Measurements from ENCODE around the gene ZNF783.
"Not testable (repeated sequence)": the region's sequence is repeated elsewhere in the genome, so short reads cannot be mapped to it uniquely, and the experiment has no call there.

The ZNF783 gene

DNA sequence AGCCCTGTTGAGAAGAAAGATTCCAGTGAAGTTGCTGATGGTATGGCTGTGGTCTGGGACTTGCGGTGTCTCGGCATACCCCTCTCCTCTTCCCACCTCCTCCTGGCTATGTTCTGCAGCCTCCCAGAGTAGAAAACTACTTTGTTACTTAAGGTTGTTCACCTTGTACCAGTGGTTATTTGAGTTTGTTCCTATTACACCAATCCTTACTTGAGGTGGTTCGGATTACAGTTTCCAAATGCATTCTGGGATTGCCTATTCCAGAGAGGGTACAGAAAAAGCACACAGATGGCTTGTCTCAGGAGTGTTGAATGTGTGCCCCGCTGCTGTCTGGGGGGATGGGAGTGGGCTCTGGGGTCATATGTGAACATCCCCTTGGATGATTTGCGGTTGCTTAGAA is 6.8 kb upstream of the ZNF783 start:
- H3K4me3 ChIP-seq (replicated peaks; ENCODE audit: low read depth, low read length): no peak overlapping the region
- TF ChIP-seq CTCF (IDR thresholded peaks at IDR 0.05; ENCODE audit: insufficient read depth, low read length, poor library complexity, severe bottlenecking): no peak
- H3K36me3 ChIP-seq (ENCODE audit: control insufficient read depth, insufficient read depth, low read length): peaks cover 21% of the 10 kb centered on the region
- H3K27me3 ChIP-seq (replicated peaks; ENCODE audit: control insufficient read depth, insufficient read depth, low read length): no peaks in the 10 kb centered on the region
- no peak for DNase-seq (ENCODE audit: extremely low read depth, insufficient read length)

DNA sequence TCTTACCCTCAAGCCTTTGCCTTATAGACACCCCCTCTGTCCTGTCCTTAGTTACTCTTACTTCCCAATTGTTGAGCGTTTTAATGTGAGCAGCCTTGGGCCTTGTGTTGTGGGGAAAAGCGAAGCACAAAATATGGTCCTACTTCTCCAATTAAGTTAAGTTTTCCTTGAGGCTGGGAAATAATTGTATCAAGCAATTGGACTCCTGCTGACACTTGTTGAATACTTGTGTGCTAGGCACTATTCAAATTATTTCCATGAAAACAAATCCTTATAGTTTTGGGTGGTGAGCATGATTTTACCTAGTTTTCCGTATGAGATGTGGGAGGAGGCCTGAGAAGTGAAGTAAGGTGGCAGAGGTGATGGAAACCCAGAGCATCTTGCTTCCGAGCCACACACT is 5.4 kb upstream of the ZNF783 start:
- no peak for TF ChIP-seq CTCF (IDR thresholded peaks at IDR 0.05; ENCODE audit: insufficient read depth, low read length, poor library complexity, severe bottlenecking)

GRCh38 chr7:149257146-149257545 is 4.8 kb upstream of the ZNF783 start:
- no peak for DNase-seq (ENCODE audit: extremely low read depth, insufficient read length)
- H3K36me3 ChIP-seq (ENCODE audit: control insufficient read depth, insufficient read depth, low read length): peaks cover 16% of the 10 kb centered on the region

More for the DNA sequence above, 5.4 kb upstream of the ZNF783 start:
- no peak for DNase-seq (ENCODE audit: extremely low read depth, insufficient read length)
- H3K36me3 ChIP-seq (ENCODE audit: control insufficient read depth, insufficient read depth, low read length): peaks cover 18% of the 10 kb centered on the region
- no peaks in the 10 kb centered on the region for H3K27me3 ChIP-seq (replicated peaks; ENCODE audit: control insufficient read depth, insufficient read depth, low read length)
- H3K4me3 ChIP-seq (replicated peaks; ENCODE audit: low read depth, low read length): no peak overlapping the region

DNA sequence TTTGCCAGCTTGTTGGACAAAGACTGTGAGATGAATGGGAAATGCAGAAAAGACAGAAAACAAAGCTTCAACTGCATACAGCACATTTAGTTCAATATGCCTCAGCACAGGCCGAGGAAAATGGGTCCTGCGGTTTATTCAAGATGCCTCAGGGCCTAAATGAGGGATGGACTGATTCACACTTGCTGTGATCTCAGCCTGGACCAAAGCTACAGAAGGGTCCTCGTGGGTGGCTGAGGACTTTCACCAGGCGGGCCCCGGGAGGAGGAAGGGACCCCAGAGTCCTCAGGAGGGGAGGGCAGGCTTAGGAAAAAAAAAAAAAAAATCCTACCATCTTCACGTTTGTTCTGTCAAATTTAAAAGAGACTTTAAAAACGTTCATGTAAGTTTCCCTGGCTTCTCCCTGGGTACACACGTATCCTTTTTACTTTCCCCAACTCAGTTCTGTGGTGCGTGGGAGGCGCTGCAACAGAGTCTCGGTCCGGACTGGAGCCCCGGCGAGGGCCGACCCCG is 624 bp upstream of the ZNF783 start:
- Histone ChIP-seq H3K36me3 (ENCODE audit: control insufficient read depth, insufficient read depth, low read length) (peaks cover 2% of the 10 kb centered on the region), H3K27me3 (replicated peaks; ENCODE audit: control insufficient read depth, insufficient read depth, low read length) (no peaks in the 10 kb centered on the region), H3K4me3 (replicated peaks; ENCODE audit: low read depth, low read length) (peak overlapping the region; percentile 63)
- no peak for DNase-seq (ENCODE audit: extremely low read depth, insufficient read length)
- no peak for TF ChIP-seq CTCF (IDR thresholded peaks at IDR 0.05; ENCODE audit: insufficient read depth, low read length, poor library complexity, severe bottlenecking)

More at GRCh38 chr7:149257146-149257545, 4.8 kb upstream of the ZNF783 start:
- Histone ChIP-seq H3K27me3 (replicated peaks; ENCODE audit: control insufficient read depth, insufficient read depth, low read length) (no peaks in the 10 kb centered on the region), H3K4me3 (replicated peaks; ENCODE audit: low read depth, low read length) (no peak overlapping the region)
- no peak for TF ChIP-seq CTCF (IDR thresholded peaks at IDR 0.05; ENCODE audit: insufficient read depth, low read length, poor library complexity, severe bottlenecking)

- Histone ChIP-seq H3K4me3 (replicated peaks; ENCODE audit: low read depth, low read length) (no peak overlapping the region), H3K27me3 (replicated peaks; ENCODE audit: control insufficient read depth, insufficient read depth, low read length) (no peaks in the 10 kb centered on the region), H3K36me3 (ENCODE audit: control insufficient read depth, insufficient read depth, low read length) (peaks cover 11% of the 10 kb centered on the region)
- DNase-seq (ENCODE audit: extremely low read depth, insufficient read length): no peak
- no peak for TF ChIP-seq CTCF (IDR thresholded peaks at IDR 0.05; ENCODE audit: insufficient read depth, low read length, poor library complexity, severe bottlenecking)
Measured at GRCh38 chr7:149266451-149266850, 4.5 kb downstream of the ZNF783 start.

DNA sequence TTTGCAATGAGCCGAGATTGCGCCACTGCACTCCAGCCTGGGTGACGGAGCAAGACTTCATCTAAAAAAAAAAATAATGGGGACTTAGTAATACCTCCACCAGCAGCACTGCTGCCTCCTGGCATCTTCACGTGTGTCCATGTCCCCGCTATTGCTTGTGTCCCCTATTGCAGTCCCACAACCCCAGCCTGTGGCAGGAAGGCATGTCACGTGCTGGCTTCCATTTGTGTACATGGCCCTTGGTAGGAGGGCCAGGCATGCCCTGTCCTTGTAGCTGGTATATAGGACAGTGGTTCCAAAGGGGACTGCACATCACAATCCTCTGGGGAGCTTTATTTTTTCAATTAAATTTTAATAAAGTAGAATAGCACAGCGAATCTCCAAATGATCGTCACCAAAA is 5.7 kb downstream of the ZNF783 start:
- TF ChIP-seq CTCF (IDR thresholded peaks at IDR 0.05; ENCODE audit: insufficient read depth, low read length, poor library complexity, severe bottlenecking): no peak
- no peak overlapping the region for H3K4me3 ChIP-seq (replicated peaks; ENCODE audit: low read depth, low read length)
- DNase-seq (ENCODE audit: extremely low read depth, insufficient read length): no peak
- peaks cover 11% of the 10 kb centered on the region for H3K36me3 ChIP-seq (ENCODE audit: control insufficient read depth, insufficient read depth, low read length)
- no peaks in the 10 kb centered on the region for H3K27me3 ChIP-seq (replicated peaks; ENCODE audit: control insufficient read depth, insufficient read depth, low read length)

- H3K36me3 ChIP-seq (ENCODE audit: control insufficient read depth, insufficient read depth, low read length): peaks cover 12% of the 10 kb centered on the region
- not testable (repeated sequence) for DNase-seq (ENCODE audit: extremely low read depth, insufficient read length); H3K4me3 ChIP-seq (replicated peaks; ENCODE audit: low read depth, low read length); H3K27me3 ChIP-seq (replicated peaks; ENCODE audit: control insufficient read depth, insufficient read depth, low read length)
Measured at GRCh38 chr7:149274424-149274823, 12.4 kb downstream of the ZNF783 start.
